H9 (cell line): Measurements from ENCODE around the gene TTC28. TPM values are rescaled to one million over a fixed set of nuclear protein-coding genes. Genes with fewer than 3 reads are reported as not detected.
A peak's percentile ranks its signal among the peaks of the same experiment; 100 is the strongest.

ENCODE experiments used
- DNase-seq: peaks from one replicate; pipeline ENCODE4 v3.0.0-alpha.2; 2017
- H2AFZ ChIP-seq: one replicate; pipeline ENCODE4 v1.6.1; 2013; ENCODE audit warnings: mild to moderate bottlenecking, low read length, control low read depth, moderate library complexity
- H2AK5ac ChIP-seq: 2 replicates; pipeline ENCODE4 v1.6.1; 2013; ENCODE audit warnings: low read length, control low read depth, mixed read lengths; ENCODE audit not compliant: insufficient read length
- H2BK120ac ChIP-seq: one replicate; pipeline ENCODE4 v1.6.1; 2013; ENCODE audit warnings: low read depth, mild to moderate bottlenecking, low read length, control low read depth, inconsistent platforms; ENCODE audit not compliant: poor library complexity, severe bottlenecking
- H2BK12ac ChIP-seq: 2 replicates; pipeline ENCODE4 v1.6.1; 2013; ENCODE audit warnings: low read length, control low read depth, mixed read lengths, low read depth; ENCODE audit not compliant: insufficient read length
- H2BK15ac ChIP-seq: 2 replicates; pipeline ENCODE4 v1.6.1; 2013; ENCODE audit warnings: low read depth, low read length, control low read depth
- H2BK20ac ChIP-seq: one replicate; pipeline ENCODE4 v1.6.1; 2013; ENCODE audit warnings: low read depth, mild to moderate bottlenecking, low read length, control low read depth, inconsistent platforms; ENCODE audit not compliant: poor library complexity, severe bottlenecking
- H2BK5ac ChIP-seq: 2 replicates; pipeline ENCODE4 v1.6.1; 2013; ENCODE audit warnings: low read length, control low read depth, mixed read lengths; ENCODE audit not compliant: insufficient read length
- H3K14ac ChIP-seq: 2 replicates; pipeline ENCODE4 v1.6.1; 2013; ENCODE audit warnings: low read length, control low read depth; ENCODE audit not compliant: insufficient read depth
- H3K18ac ChIP-seq: 2 replicates; pipeline ENCODE4 v1.6.1; 2013; ENCODE audit warnings: low read depth, mild to moderate bottlenecking, mixed read lengths, low read length, control low read depth; ENCODE audit not compliant: insufficient read length
- H3K23ac ChIP-seq: 2 replicates; pipeline ENCODE4 v1.6.1; 2013; ENCODE audit warnings: low read length, control low read depth, mixed read lengths, low read depth; ENCODE audit not compliant: insufficient read length
- H3K23me2 ChIP-seq: 2 replicates; pipeline ENCODE4 v1.6.1; 2013; ENCODE audit warnings: low read depth, mild to moderate bottlenecking, mixed read lengths, low read length, control low read depth; ENCODE audit not compliant: insufficient read length, poor library complexity, severe bottlenecking
- H3K27ac ChIP-seq: 2 replicates; pipeline ENCODE4 v1.5.1; 2013; ENCODE audit warnings: low read length, control low read depth, mixed read lengths, low read depth; ENCODE audit not compliant: insufficient read length
- H3K27me3 ChIP-seq: 2 replicates; pipeline ENCODE4 v1.6.1; 2013; ENCODE audit warnings: low read length, control low read depth, inconsistent platforms; ENCODE audit not compliant: insufficient read depth
- H3K4ac ChIP-seq: 2 replicates; pipeline ENCODE4 v1.6.1; 2013; ENCODE audit warnings: low read depth, mild to moderate bottlenecking, control low read depth, inconsistent platforms, low read length, moderate library complexity
- H3K4me1 ChIP-seq: 2 replicates; pipeline ENCODE4 v1.6.1; 2013; ENCODE audit warnings: low read length, control low read depth, inconsistent platforms; ENCODE audit not compliant: insufficient read depth
- H3K4me2 ChIP-seq: 2 replicates; pipeline ENCODE4 v1.6.1; 2013; ENCODE audit warnings: low read length, control low read depth, mixed read lengths; ENCODE audit not compliant: insufficient read length, insufficient read depth
- H3K56ac ChIP-seq: 2 replicates; pipeline ENCODE4 v1.6.1; 2013; ENCODE audit warnings: low read depth, mild to moderate bottlenecking, mixed read lengths, low read length, control low read depth; ENCODE audit not compliant: insufficient read length
- H3K79me1 ChIP-seq: 2 replicates; pipeline ENCODE4 v1.6.1; 2013; ENCODE audit warnings: low read depth, mild to moderate bottlenecking, moderate library complexity, low read length, control low read depth, inconsistent platforms; ENCODE audit not compliant: insufficient read depth, poor library complexity, severe bottlenecking
- H3K79me2 ChIP-seq: 2 replicates; pipeline ENCODE4 v1.6.1; 2013; ENCODE audit warnings: low read length, control low read depth, inconsistent platforms; ENCODE audit not compliant: insufficient read depth
- H3K9ac ChIP-seq: 2 replicates; pipeline ENCODE4 v1.6.1; 2013; ENCODE audit warnings: low read length, control low read depth, mixed read lengths; ENCODE audit not compliant: insufficient read length; ENCODE audit errors: extremely low read depth
- H3K9me3 ChIP-seq: one replicate; pipeline ENCODE4 v1.6.1; 2013; ENCODE audit warnings: low read depth, low read length, inconsistent platforms; ENCODE audit not compliant: control insufficient read depth
- H3T11ph ChIP-seq: one replicate; pipeline ENCODE4 v1.6.1; 2013; ENCODE audit warnings: mild to moderate bottlenecking, low read length, control low read depth, inconsistent platforms
- H4K20me1 ChIP-seq: one replicate; pipeline ENCODE4 v1.6.1; 2013; ENCODE audit not compliant: control insufficient read depth, insufficient read length, insufficient read depth
- H4K5ac ChIP-seq: 2 replicates; pipeline ENCODE4 v1.6.1; 2013; ENCODE audit warnings: low read depth, mild to moderate bottlenecking, mixed read lengths, low read length, control low read depth; ENCODE audit not compliant: insufficient read length
- H4K8ac ChIP-seq: replicated peaks from 2 replicates; pipeline ENCODE4 v1.6.1; 2013; ENCODE audit warnings: low read length, control low read depth, mixed read lengths, low read depth; ENCODE audit not compliant: insufficient read length
- H4K91ac ChIP-seq: 2 replicates; pipeline ENCODE4 v1.6.1; 2013; ENCODE audit warnings: low read depth, mild to moderate bottlenecking, moderate library complexity, mixed read lengths, low read length, control low read depth; ENCODE audit not compliant: insufficient read length
- H3K27ac Mint-ChIP-seq, 3 experiments: 2 replicates in 2 of 3; 3 replicates in 1 of 3; pipeline ENCODE4 v1.8.0; 2020 to 2021; ENCODE audit warnings: mixed read lengths in 3 of 3, mild to moderate bottlenecking in 1 of 3, moderate library complexity in 1 of 3
- H3K27me3 Mint-ChIP-seq: 2 replicates; pipeline ENCODE4 v1.8.0; 2021; ENCODE audit warnings: low read depth, mild to moderate bottlenecking, moderate library complexity, mixed read lengths
- H3K36me3 Mint-ChIP-seq, 3 experiments: 2 replicates in 2 of 3; 3 replicates in 1 of 3; pipeline ENCODE4 v1.8.0; 2020 to 2021; ENCODE audit warnings: low read depth in 3 of 3, mixed read lengths in 3 of 3; ENCODE audit not compliant: insufficient read depth in 1 of 3
- H3K4me1 Mint-ChIP-seq, 2 experiments: 2 replicates each; pipeline ENCODE4 v1.8.0; 2020; ENCODE audit warnings: mixed read lengths in 2 of 2
- H3K4me3 Mint-ChIP-seq, 2 experiments: 2 replicates in 1 of 2; 3 replicates in 1 of 2; pipeline ENCODE4 v1.8.0; 2020 to 2021; ENCODE audit warnings: mild to moderate bottlenecking in 2 of 2, mixed read lengths in 2 of 2, moderate library complexity in 1 of 2
- H3K9me3 Mint-ChIP-seq, 2 experiments: 2 replicates in 1 of 2; 3 replicates in 1 of 2; pipeline ENCODE4 v1.8.0; 2020; ENCODE audit warnings: mild to moderate bottlenecking in 2 of 2, mixed read lengths in 2 of 2, moderate library complexity in 1 of 2
- WGBS: extraction: QIAGEN DNeasy Blood & Tissue Kit; methylation state at CpG from one replicate; pipeline ENCODE4 v1.1.7; 2013; ENCODE audit warnings: missing lambda C conversion rate, low lambda C conversion rate, mixed read lengths; ENCODE audit not compliant: insufficient read length; ENCODE audit errors: extremely low coverage; 5-methylcytosine and 5-hydroxymethylcytosine counted together
- total RNA-seq: library from RNA; stranded (reverse); gene quantifications from 2 replicates; pipeline ENCODE4 v1.2.1, GENCODE V29; 2021
- TF ChIP-seq, protein P1 (sequence below): fragments of 200-600 bp; sonication (generic); conservative IDR thresholded peaks from 3 replicates; pipeline ENCODE4 v1.8.0; 2021; ENCODE audit warnings: antibody characterized with exemption, mild to moderate bottlenecking

The TTC28 gene
- total RNA-seq, 1 experiment from 2014 or later = 13.6 TPM

DNA sequence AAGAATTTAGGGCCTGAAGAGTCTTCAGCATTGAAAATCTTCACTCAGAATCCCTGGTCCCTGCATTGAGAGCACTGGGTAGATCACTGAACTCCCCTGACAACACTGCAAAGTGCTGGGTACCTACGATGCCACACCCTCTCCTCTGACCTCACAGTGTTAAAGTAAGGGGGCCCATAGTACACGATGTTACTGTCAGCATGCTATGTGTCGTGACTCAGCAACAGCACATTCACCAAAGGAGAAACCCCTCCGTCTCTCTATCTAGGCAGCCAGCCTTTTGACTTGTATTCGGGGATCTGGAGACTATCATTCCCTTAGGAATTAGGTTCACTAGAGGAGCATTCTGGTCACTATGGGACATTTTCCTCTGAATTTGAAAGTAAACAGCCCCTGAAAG, 693.2 kb downstream of the TTC28 start:
- no peak overlapping the region for H4K91ac ChIP-seq
- no peak overlapping the region for H3K9ac ChIP-seq
- no peak overlapping the region for H3K4ac ChIP-seq
- H3K23me2 ChIP-seq = peaks cover 3% of the 10 kb centered on the region
- no CpG with 5 or more reads among the region's 5 CpGs for WGBS
- H3T11ph ChIP-seq = no peak overlapping the region
- no peak overlapping the region for H2BK12ac ChIP-seq
- Mint-ChIP-seq H3K36me3 (peaks cover 12 to 19% (median 14%) of the 10 kb centered on the region in 3 experiments; a peak in 5 of 7 replicates), H3K9me3 (no peaks in the 10 kb centered on the region), H3K4me3 (no peak overlapping the region), H3K27me3 (no peaks in the 10 kb centered on the region), H3K4me1 (peaks cover 5 to 9% of the 10 kb centered on the region in 2 experiments), H3K27ac (no peak overlapping the region; a peak in 1 of 7 replicates)
- no peak overlapping the region for H3K4me2 ChIP-seq
- H3K56ac ChIP-seq = no peak overlapping the region
- no peaks in the 10 kb centered on the region for H3K9me3 ChIP-seq
- H2BK15ac ChIP-seq = no peak overlapping the region
- H2BK120ac ChIP-seq = no peak overlapping the region
- no peak overlapping the region for H4K8ac ChIP-seq
- peaks cover 3% of the 10 kb centered on the region; the same call in 1 of the 2 replicates for H3K4me1 ChIP-seq
- no peak overlapping the region for H3K23ac ChIP-seq
- H3K79me1 ChIP-seq = no peaks in the 10 kb centered on the region
- H4K5ac ChIP-seq = no peak overlapping the region
- H3K27ac ChIP-seq = no peak overlapping the region
- TF ChIP-seq, protein P1, sequence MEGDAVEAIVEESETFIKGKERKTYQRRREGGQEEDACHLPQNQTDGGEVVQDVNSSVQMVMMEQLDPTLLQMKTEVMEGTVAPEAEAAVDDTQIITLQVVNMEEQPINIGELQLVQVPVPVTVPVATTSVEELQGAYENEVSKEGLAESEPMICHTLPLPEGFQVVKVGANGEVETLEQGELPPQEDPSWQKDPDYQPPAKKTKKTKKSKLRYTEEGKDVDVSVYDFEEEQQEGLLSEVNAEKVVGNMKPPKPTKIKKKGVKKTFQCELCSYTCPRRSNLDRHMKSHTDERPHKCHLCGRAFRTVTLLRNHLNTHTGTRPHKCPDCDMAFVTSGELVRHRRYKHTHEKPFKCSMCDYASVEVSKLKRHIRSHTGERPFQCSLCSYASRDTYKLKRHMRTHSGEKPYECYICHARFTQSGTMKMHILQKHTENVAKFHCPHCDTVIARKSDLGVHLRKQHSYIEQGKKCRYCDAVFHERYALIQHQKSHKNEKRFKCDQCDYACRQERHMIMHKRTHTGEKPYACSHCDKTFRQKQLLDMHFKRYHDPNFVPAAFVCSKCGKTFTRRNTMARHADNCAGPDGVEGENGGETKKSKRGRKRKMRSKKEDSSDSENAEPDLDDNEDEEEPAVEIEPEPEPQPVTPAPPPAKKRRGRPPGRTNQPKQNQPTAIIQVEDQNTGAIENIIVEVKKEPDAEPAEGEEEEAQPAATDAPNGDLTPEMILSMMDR = no peak
- no peak overlapping the region for H2AFZ ChIP-seq
- H2BK20ac ChIP-seq = no peak overlapping the region
- no peak overlapping the region for H3K18ac ChIP-seq
- no peak overlapping the region for H2AK5ac ChIP-seq
- no peak overlapping the region for H2BK5ac ChIP-seq
- H3K79me2 ChIP-seq = no peaks in the 10 kb centered on the region
- peak; percentile 19 for DNase-seq
- no peak overlapping the region for H3K14ac ChIP-seq
- H3K27me3 ChIP-seq = no peaks in the 10 kb centered on the region
- H4K20me1 ChIP-seq = no peaks in the 10 kb centered on the region
